NCI-H146 (cell line): ENCODE data around the gene SLC13A3.

Experiments used
- DNase-seq: peaks from one replicate; lab custom pipeline; 2025; lab: John Stamatoyannopoulos, UW

SLC13A3 gene

DNA sequence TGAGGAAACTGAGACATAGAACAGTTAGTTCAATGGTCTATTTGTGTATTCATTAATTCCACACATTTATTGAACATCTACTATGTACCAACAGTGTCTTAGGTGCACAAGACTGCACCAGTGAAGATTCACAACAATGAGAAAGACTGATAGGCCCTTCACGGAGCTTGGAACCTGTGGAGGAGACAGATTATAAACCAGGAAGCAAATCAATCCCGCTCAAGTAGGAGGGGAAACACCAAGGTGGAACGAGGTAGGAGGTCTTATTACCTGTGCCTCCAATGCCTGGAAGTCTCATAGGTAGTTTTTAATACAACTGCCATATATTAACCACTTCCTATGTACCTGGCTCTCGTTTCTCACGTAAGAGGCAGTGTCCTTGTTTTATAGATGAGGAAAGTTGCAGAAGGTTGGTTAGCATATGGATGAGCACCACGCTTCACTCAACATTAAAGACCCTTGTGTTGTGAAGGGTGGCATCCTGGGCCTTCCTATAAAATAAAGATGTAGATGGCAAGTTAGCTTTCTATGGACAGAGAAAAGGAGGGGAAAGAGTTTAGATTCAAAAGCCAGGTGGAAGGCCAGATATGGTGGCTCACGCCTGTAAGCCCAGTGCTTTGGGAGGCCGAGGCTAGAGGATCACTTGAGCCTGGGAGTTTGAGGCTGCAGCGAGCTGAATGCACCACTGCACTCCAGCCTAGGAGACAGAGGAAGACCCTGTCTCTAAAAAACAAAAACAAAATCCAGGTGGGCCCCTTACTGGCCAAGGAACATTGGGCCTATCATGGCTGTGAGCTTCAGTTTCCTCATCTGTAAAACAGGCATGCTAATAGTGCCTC is 45.1 kb downstream of the SLC13A3 start:
- DNase-seq, result no peak

DNA sequence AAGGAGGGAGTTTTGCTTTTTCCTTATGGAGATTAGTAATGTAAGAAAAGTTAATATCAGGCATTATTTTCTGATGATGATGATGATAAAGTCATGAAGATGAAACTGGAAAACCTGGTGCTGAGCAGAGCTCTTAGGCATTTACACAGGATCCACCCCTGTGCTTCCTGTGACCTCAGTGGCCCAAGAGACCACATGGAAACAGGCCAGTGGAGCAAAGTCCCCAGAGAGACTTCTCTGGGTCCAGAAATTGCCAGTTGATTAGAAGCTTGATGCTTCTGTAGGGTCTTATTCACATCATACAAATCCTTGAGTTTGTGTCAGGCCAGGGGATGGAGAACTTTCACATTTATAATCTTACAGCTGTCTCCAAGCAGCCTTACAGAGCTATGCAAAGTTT is 46.1 kb downstream of the SLC13A3 start:
- no peak for DNase-seq

GRCh38 chr20:46604551-46605133 is 46.6 kb downstream of the SLC13A3 start:
- no peak for DNase-seq

GRCh38 chr20:46602429-46602828 is 48.8 kb downstream of the SLC13A3 start:
- DNase-seq, result no peak

- no peak for DNase-seq
These were observed 49.6 kb downstream of the SLC13A3 start for GRCh38 chr20:46601603-46602122.

- DNase-seq, result no peak
These were observed 50.9 kb downstream of the SLC13A3 start for GRCh38 chr20:46600286-46600752.

- no peak for DNase-seq
These were observed 51.9 kb downstream of the SLC13A3 start for GRCh38 chr20:46599227-46599987.

- DNase-seq, result no peak
These were observed 55.3 kb downstream of the SLC13A3 start for GRCh38 chr20:46595933-46596332.

DNA sequence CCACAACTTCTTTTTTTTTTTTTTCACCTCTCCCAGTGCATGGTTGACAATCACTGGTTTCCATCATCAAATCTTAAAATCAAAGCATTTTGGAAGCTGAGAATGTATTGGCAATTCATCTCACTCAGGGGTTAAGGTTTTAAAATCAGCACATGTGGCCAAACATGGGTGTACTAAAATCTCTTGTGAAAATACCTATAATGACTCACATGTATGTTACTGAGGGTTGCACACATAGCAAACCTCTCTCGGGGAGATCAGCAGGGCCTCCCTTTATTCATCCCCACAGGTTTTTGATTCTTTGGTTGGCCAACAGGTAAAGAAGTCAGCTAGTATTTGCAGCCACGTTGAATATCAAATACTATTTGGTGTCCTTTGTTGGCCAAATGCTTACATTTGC is 56.5 kb downstream of the SLC13A3 start:
- no peak for DNase-seq

DNA sequence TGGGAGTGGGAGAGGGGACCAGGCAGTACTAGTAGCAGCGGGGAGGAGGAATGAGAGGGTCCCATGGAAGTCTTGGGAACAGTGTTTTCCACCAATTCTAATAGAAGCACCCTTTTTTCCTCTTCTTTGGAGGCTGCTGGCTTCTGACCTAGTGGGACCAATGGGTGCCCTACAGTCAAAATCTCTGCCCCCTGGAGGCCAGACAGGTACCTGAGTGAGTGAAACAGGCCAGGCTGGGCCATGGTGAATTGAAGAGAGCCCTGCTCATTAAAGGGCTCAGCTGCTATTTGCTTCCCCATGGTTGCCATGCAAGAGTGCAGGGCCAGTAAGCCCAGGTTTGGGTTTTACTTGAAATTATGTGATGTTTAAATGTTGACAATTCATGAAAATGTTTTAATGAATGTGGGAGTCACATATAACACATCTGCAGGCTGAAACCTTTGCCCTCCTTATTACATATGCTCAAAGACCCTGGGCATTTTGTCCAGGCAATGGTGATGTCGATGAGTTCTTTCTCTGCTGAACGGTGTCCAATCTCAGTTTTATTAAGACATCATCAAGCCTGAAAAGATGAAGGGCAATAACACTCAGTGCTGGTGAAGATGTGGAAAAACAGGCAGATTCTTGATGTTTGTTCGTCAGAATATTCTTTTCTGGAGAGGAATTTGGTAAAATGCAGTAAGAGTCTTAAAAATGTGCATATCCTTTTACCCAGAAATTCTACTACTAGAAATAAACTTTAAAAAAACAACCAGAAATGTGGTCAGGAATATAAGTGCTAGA is 58.5 kb downstream of the SLC13A3 start:
- no peak for DNase-seq

- no peak for DNase-seq
These were observed 60.8 kb downstream of the SLC13A3 start for GRCh38 chr20:46590443-46590842.

DNA sequence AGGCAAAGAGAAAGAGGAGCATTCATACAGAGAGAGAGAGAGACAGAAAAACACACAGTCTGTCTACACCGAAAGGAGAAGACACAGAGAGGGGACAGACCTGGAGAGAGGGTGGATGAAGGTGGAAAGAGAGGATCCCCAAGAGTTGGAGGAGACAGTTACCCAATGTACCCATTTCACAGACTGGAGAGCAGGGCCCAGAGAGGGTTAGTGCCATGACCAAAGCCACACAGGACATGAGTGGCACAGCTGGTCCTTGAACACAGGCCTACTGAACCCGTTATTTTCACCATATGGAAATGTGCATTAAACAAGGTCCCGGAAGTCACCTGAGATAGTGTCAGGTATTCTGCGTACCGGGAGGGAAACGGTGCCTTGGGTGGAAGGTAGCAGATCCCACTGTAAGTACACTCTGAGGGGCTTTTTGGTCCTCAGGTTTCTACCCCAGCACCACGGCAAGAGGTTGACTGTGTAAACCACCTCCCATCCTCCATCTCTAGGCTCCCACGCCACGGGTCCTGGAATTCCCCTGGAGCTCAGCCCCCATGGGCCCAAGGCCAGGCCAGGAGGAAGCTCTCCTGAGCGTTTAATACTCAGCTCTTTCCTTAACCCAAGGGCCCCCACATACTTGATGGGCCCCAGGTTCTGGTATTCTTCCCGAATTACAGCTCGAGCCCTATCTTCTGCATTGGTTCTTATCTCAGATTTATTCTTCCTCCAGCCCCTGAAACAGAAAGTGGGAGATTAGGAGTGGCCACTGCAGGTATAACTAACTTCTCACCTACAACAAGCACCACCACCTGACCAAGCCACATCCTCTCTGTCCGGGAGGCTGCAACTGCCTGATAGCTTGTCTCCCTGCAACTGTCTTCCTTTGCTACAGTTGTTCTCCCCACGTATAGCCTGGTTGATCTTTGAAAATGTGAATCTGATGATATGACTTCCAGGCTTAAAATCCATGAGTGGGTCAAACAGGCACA is 62.4 kb downstream of the SLC13A3 start:
- DNase-seq, result no peak

DNA sequence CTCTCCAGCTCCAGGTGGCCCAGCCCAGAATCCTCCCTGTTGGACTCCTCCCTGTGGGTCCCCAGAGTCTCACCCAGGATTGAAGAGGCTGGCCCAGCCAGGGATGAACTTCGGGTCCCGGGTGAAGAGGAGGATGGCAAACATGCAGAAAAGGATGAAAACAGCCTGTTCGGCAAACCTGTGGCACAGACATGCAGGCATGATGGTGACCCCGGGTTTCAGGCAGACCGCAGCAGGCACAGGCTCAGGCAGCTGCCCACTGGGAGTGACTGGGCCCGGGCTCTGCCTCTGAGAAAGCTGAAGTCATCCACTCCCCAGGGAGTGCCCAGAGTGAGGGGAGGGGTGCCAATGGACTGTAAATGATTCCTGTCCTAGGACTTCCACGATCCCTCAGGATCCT is 63.3 kb downstream of the SLC13A3 start:
- no peak for DNase-seq

DNA sequence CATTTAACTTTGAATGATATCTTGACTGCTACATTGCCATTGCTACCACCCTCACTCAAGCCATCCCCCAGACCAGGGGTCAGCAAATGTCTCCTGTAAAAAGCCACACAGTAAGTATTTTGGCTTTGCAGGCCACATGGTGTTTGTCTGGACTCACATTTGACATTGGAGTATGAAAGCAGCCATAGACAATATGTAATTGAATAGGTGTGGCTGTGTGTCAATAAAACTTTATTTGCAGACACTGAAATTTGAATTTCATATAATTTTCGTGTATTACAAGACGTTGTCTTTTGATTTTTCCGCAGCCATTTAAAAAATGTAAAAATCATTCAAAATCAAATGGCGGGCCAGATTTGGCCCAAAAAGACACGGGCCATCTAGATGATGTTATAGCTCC is 64.5 kb downstream of the SLC13A3 start:
- DNase-seq, result no peak

DNA sequence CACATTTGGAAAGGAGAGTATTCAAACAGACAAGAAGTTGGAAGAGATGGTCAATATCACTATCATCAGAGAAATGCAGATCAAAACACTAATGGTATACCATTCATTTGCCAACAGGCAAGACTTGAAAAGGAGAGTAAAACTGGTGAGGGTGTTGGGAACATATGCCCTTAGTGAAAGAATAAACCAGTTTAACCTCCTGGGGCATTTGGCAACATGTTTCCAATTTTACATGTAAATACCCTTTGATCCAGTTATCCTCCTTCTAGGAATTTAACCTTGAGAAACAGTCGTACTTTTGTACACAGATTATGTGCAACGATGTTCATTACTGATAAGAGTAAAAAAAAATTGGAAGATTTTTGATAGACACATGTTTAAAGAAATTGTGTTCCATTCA is 66.8 kb downstream of the SLC13A3 start:
- DNase-seq, result no peak

- peak; percentile 98 for DNase-seq
These were observed 67.6 kb downstream of the SLC13A3 start for GRCh38 chr20:46583411-46584214.

GRCh38 chr20:46582648-46583047 is 68.6 kb downstream of the SLC13A3 start:
- peak; percentile 57 for DNase-seq

DNA sequence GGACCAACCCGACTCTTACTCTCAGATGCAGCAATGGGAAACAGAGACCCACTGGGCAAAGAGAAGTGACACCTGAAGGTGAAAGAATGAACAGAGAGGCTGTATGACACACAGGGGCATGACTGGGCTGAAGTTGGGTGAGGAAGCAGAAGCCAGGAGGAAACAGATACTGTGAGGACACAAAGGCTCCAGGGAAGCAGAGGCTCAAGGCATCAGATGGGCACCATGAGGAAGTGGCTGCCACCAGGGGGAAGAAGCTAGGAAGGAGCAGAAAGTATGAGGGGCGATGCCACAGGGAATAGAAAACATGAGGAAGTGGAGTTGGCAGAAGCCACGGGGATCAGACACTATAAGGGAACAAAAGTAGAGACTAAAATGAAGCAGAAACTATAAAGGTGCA is 69.9 kb downstream of the SLC13A3 start:
- no peak for DNase-seq

DNA sequence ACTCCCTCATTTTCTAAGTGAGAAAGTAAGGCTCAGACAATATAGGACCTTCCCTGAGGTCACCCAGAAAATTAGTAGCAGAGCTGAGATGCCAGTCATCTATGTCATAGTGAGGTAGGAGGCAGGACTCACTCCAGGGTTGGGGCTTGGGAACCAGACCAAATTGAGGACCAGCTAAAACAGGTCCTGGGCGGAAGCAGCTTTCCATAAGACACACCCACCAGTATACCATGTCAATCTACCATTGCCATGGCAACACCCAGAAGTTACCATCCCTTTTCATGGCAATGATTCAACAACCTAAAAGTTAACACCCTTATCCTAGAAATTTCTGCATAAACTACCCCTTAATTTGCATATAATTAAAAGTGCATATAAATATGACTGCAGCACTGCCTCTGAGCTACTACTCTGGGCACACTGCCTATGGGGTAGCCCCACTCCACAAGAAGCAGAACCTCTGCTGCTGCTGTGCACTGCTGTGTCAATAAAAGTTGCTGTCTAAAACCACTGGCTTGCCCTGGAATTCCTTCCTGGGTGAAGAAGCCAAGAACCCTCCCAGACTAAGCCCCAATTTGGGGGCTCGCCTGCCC is 70.5 kb downstream of the SLC13A3 start:
- DNase-seq, result no peak
